ENCODE results near the gene DHH. TPM values are rescaled to one million over a fixed set of nuclear protein-coding genes. Genes with fewer than 3 reads are reported as not detected.

Gene DHH
- total and polyA plus RNA-seq, 9 of the 15 experiments (the other 6 are each of a cell fraction or from before 2014, with no cell fraction given), result 0.07 to 2.6 (median 0.54) TPM

DNA sequence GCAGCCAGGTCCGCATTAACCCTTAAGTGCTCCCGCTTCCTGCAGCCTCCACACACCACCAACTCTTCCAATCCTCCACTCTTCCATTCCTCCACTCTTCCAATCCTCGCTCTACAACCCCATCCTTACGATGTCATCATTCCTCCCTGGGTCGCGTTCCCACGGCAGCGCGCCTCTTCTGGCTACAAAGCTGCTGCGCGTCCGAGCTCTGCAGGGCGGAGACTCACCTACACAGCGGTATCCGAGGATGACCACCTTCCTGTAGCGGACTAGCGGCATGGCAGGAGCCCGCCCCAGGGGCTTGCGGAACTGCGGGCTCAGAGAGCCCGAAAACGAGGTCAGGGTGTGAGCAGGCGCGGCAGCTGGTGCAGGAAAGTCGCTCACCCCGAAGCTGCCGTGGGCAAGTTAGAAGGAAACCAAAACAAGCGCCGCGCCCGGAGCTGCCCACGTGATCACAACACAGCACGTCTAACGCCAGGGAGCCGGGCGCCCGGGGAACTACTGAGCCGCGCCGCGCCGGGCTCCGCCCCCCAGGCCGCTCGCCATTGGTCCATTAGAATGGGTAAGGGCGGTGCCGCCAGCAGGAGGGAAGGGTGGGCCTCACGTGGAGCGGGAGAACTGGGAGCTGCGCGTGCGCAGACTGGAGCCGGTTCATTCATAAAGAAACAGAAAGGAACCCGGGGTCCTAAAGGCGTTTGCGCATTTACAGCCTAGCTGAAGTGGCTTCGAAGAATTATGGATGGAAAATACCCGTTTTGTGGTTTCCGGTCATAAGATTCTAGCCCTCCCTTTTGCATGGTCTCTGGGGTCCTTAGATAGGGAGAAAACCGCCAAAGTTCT lies 24.9 kb downstream of the DHH start, which contains the start of gene RHEBL1 (continued):
- TF ChIP-seq NFXL1 (CRISPR knock-in tag; IDR thresholded peaks at IDR 0.05), result no peak
- no peak; the same call in 1 of the 2 replicates for TF ChIP-seq GTF2F1 (IDR thresholded peaks at IDR 0.05; ENCODE audit: low read depth, low read length)
- TF ChIP-seq SMAD2 (IDR thresholded peaks at IDR 0.05; ENCODE audit: low read depth, low read length), result no peak
- TF ChIP-seq RBM25 (IDR thresholded peaks at IDR 0.05; ENCODE audit: low read depth, low read length, severe bottlenecking), result no peak
- TF ChIP-seq SREBF2 (CRISPR knock-in tag; IDR thresholded peaks at IDR 0.05), result no peak
- TF ChIP-seq ZNF253 (CRISPR knock-in tag; conservative IDR thresholded peaks at IDR 0.05), result no peak
- TF ChIP-seq CTCF (IDR thresholded peaks at IDR 0.05 in 2 of 3, conservative IDR thresholded peaks at IDR 0.05 in 1 of 3; ENCODE audit: insufficient read depth in 2 of 3, low read depth in 1 of 3, low read length in 3 of 3), result peak; percentile 43 to 58 (median 57)
- TF ChIP-seq SRSF7 (optimal IDR thresholded peaks at IDR 0.05; ENCODE audit: low read depth, low read length), result no peak
- peak; percentile 48 for TF ChIP-seq CTCFL (IDR thresholded peaks at IDR 0.05; ENCODE audit: borderline replicate concordance, insufficient read depth, low read depth, low read length, poor library complexity, severe bottlenecking)
- TF ChIP-seq MCM2 (IDR thresholded peaks at IDR 0.05; ENCODE audit: low read depth), result no peak
- TF ChIP-seq ZFP1 (CRISPR knock-in tag; IDR thresholded peaks at IDR 0.05), result no peak
- TF ChIP-seq ZNF165 (CRISPR knock-in tag; IDR thresholded peaks at IDR 0.05; ENCODE audit: borderline replicate concordance), result no peak
- no peak for TF ChIP-seq MTF1 (CRISPR knock-in tag; IDR thresholded peaks at IDR 0.05; ENCODE audit: borderline replicate concordance)
- TF ChIP-seq, protein P1, sequence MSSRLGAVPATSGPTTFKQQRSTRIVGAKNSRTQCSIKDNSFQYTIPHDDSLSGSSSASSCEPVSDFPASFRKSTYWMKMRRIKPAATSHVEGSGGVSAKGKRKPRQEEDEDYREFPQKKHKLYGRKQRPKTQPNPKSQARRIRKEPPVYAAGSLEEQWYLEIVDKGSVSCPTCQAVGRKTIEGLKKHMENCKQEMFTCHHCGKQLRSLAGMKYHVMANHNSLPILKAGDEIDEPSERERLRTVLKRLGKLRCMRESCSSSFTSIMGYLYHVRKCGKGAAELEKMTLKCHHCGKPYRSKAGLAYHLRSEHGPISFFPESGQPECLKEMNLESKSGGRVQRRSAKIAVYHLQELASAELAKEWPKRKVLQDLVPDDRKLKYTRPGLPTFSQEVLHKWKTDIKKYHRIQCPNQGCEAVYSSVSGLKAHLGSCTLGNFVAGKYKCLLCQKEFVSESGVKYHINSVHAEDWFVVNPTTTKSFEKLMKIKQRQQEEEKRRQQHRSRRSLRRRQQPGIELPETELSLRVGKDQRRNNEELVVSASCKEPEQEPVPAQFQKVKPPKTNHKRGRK (tag; IDR thresholded peaks at IDR 0.05), result no peak
- peak; percentile 42; the same call in 1 of the 2 replicates for TF ChIP-seq SMARCA4 (IDR thresholded peaks at IDR 0.05)
- TF ChIP-seq NCOA6 (IDR thresholded peaks at IDR 0.05), result no peak
- no peak for TF ChIP-seq NR3C1 (CRISPR knock-in tag; IDR thresholded peaks at IDR 0.05)
- peak; percentile 83; the same call in 1 of the 2 replicates for TF ChIP-seq RB1 (IDR thresholded peaks at IDR 0.05; ENCODE audit: low read depth)
- no peak for TF ChIP-seq BRF1 (IDR thresholded peaks at IDR 0.05; ENCODE audit: borderline replicate concordance, extremely low read depth, insufficient read length)
- 0 out of 2 replicates have a peak, but pooled peaks have one; percentile 5 for TF ChIP-seq SPI1 (IDR thresholded peaks at IDR 0.05; ENCODE audit: borderline replicate concordance, low read depth, low read length)
- TF ChIP-seq, protein P2, sequence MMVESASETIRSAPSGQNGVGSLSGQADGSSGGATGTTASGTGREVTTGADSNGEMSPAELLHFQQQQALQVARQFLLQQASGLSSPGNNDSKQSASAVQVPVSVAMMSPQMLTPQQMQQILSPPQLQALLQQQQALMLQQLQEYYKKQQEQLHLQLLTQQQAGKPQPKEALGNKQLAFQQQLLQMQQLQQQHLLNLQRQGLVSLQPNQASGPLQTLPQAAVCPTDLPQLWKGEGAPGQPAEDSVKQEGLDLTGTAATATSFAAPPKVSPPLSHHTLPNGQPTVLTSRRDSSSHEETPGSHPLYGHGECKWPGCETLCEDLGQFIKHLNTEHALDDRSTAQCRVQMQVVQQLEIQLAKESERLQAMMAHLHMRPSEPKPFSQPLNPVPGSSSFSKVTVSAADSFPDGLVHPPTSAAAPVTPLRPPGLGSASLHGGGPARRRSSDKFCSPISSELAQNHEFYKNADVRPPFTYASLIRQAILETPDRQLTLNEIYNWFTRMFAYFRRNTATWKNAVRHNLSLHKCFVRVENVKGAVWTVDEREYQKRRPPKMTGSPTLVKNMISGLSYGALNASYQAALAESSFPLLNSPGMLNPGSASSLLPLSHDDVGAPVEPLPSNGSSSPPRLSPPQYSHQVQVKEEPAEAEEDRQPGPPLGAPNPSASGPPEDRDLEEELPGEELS (CRISPR knock-in tag; IDR thresholded peaks at IDR 0.05; ENCODE audit: borderline replicate concordance), result no peak
